Caco-2 (cell line): Measurements from ENCODE around the gene STEAP2. TPM values are rescaled to one million over a fixed set of nuclear protein-coding genes. Genes with fewer than 3 reads are reported as not detected.

Experiments
- BruUV-seq: library from RNA; stranded (reverse); fragments of 400-500 nt; replicated peaks from 2 replicates; lab custom pipeline; 2021; lab: Mats Ljungman, UMichigan
- CTCF ChIA-PET: fragments of 300-600 bp; sonication (Branson Sonifier 250); formaldehyde crosslinking; loops from one replicate; lab custom pipeline; 2022; ENCODE audit warnings: antibody characterized with exemption; lab: Charles Lee
- POLR2A ChIA-PET: fragments of 300-600 bp; sonication (Branson Sonifier 250); formaldehyde crosslinking; loops from one replicate; lab custom pipeline; 2022; ENCODE audit warnings: antibody characterized with exemption; lab: Charles Lee
- DNase-seq, 2 experiments: peaks; one replicate each; pipeline versions ENCODE4 v3.0.0 to v3.0.0-alpha.2; 2020 to 2022
- H3K27me3 ChIP-seq: replicated peaks from 2 replicates; pipeline ENCODE4 v1.6.0; 2011; ENCODE audit warnings: low read length; ENCODE audit not compliant: control insufficient read depth, insufficient read depth
- H3K36me3 ChIP-seq: 2 replicates; pipeline ENCODE4 v1.5.1; 2011; ENCODE audit warnings: low read length; ENCODE audit not compliant: control insufficient read depth, insufficient read depth
- H3K4me1 ChIP-seq: fragments of 250-450 bp; sonication (Bioruptor Pico); 2 replicates; pipeline ENCODE4 v1.5.1; 2020; ENCODE audit warnings: mild to moderate bottlenecking
- H3K4me3 ChIP-seq: 2 replicates; pipeline ENCODE4 v1.5.1; 2011; ENCODE audit warnings: low read depth, mild to moderate bottlenecking, control low read depth, low read length
- H3K9me3 ChIP-seq: fragments of 250-450 bp; sonication (Bioruptor Pico); 2 replicates; pipeline ENCODE4 v1.5.1; 2020; ENCODE audit warnings: mild to moderate bottlenecking, moderate library complexity
- H3K27ac Mint-ChIP-seq: one replicate; pipeline ENCODE4 v1.8.0; 2022; ENCODE audit warnings: mixed read lengths; ENCODE audit not compliant: unreplicated experiment
- H3K27me3 Mint-ChIP-seq: one replicate; pipeline ENCODE4 v1.8.0; 2022; ENCODE audit warnings: mixed read lengths; ENCODE audit not compliant: insufficient read depth, unreplicated experiment
- H3K36me3 Mint-ChIP-seq: one replicate; pipeline ENCODE4 v1.8.0; 2022; ENCODE audit warnings: mild to moderate bottlenecking, mixed read lengths; ENCODE audit not compliant: insufficient read depth, unreplicated experiment
- H3K4me1 Mint-ChIP-seq: one replicate; pipeline ENCODE4 v1.8.0; 2022; ENCODE audit warnings: low read depth, mixed read lengths; ENCODE audit not compliant: unreplicated experiment
- H3K4me3 Mint-ChIP-seq: one replicate; pipeline ENCODE4 v1.8.0; 2022; ENCODE audit warnings: mild to moderate bottlenecking, moderate library complexity, mixed read lengths; ENCODE audit not compliant: unreplicated experiment
- H3K9me3 Mint-ChIP-seq: one replicate; pipeline ENCODE4 v1.8.0; 2022; ENCODE audit warnings: mixed read lengths; ENCODE audit not compliant: unreplicated experiment
- CTCF ChIP-seq, 2 experiments: fragments of 200-600 bp in 1 of 2; IDR thresholded peaks; 1 replicate in 1 of 2; 2 replicates in 1 of 2; pipeline versions ENCODE4 v1.5.1 to v1.8.0; 2011 to 2022; ENCODE audit warnings: antibody characterized with exemption in 1 of 2, control low read depth in 1 of 2, inconsistent platforms in 1 of 2, low read depth in 1 of 2, low read length in 1 of 2, mild to moderate bottlenecking in 1 of 2, moderate library complexity in 1 of 2; ENCODE audit not compliant: insufficient read depth in 1 of 2, severe bottlenecking in 1 of 2, unreplicated experiment in 1 of 2
- intact Hi-C: fragments of 100-400 bp; cut with micrococcal nuclease; formaldehyde crosslinking; loops from one replicate; pipeline ENCODE4 v1.10.0; 2022; ENCODE audit not compliant: unreplicated experiment
- total RNA-seq: library from RNA; stranded (reverse); gene quantifications from 2 replicates; pipeline ENCODE4 v1.2.3, GENCODE V29; 2022

The STEAP2 gene
- total RNA-seq, 1 experiment from 2014 or later, result 13.5 TPM

DNA sequence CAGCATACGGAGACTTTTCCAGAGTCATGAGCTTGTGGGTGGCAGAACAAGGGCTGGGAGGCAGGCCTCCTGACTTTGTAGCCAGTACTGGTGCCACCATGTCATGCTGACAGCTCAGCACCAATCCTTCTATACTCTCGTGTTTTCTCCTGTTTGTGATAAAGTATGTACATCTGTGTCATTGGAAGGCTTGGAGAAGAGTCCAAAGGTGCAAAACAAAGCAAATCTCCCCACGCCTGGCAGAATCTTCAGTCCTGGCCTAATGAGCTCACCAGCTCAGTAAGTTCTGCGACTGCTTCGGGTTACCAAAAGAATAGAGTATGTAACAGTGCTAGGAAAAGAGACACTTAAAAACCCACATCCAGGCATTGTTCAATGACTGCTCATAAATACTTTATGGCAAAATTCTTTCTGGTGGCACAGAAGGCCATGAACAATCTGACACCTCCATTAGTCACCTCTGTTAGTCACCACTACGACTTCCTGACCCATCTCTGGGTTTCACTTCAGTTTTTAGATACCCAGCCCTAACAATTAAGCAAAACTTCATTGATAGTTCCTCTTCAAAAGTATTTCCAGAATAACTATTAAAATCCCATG, 32.8 kb upstream of the STEAP2 start:
- POLR2A ChIA-PET, result no interaction called here

DNA sequence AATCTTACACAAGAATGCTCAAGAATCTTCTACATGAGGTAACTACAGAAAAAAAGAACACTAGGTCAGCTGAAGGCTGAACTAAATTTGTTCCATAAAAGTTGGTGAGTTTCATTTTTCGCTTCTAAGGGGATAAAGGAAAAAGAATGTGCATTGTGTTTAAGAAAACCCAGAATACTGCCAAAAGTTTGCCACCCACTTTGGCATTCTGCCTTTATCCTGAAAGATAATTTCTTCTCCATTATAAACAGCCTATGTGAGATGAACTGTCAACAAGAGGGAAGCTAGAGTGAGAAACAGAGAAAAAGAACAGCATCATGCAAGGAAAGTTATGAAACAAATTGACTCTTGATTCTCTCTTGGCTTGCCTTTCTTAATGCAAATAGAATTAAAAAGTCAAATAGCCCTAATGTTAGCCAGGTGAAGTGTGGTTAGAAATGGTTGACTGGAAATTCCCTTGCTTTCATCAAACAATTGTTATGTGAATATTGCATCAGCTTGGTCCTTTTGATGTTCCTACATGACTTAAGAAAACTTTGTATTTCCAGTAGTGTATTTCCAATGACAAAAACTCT, 31.4 kb upstream of the STEAP2 start:
- Histone ChIP-seq H3K36me3 (no peaks in the 10 kb centered on the region), H3K9me3 (peaks cover 13% of the 10 kb centered on the region), H3K4me1 (no peaks in the 10 kb centered on the region), H3K4me3 (no peak overlapping the region), H3K27me3 (no peaks in the 10 kb centered on the region)
- peaks cover 7% of the 10 kb centered on the region for H3K4me1 Mint-ChIP-seq
- no peak overlapping the region for H3K4me3 Mint-ChIP-seq
- no peak for DNase-seq
- no peak overlapping the region for H3K27ac Mint-ChIP-seq
- peaks cover 8% of the 10 kb centered on the region for H3K9me3 Mint-ChIP-seq
- no peaks in the 10 kb centered on the region for H3K36me3 Mint-ChIP-seq
- ChIA-PET POLR2A (no interaction called here), CTCF (no interaction called here)
- intact Hi-C loops, result no loop called here
- H3K27me3 Mint-ChIP-seq, result no peaks in the 10 kb centered on the region
- TF ChIP-seq CTCF (IDR thresholded peaks at IDR 0.05; ENCODE audit: insufficient read depth in 1 of 2, low read depth in 1 of 2, low read length in 1 of 2, severe bottlenecking in 1 of 2, unreplicated experiment in 1 of 2), result no peak
- no TSS peak for BruUV-seq

More for the DNA sequence above, 32.8 kb upstream of the STEAP2 start:
- H3K9me3 ChIP-seq, result peaks cover 13% of the 10 kb centered on the region
- intact Hi-C loops, result no loop called here
- DNase-seq, result no peak
- no peaks in the 10 kb centered on the region for H3K27me3 ChIP-seq
- no peaks in the 10 kb centered on the region for H3K36me3 ChIP-seq
- no peaks in the 10 kb centered on the region for H3K27me3 Mint-ChIP-seq
- TF ChIP-seq CTCF (IDR thresholded peaks at IDR 0.05; ENCODE audit: insufficient read depth in 1 of 2, low read depth in 1 of 2, low read length in 1 of 2, severe bottlenecking in 1 of 2, unreplicated experiment in 1 of 2), result no peak
- no peak overlapping the region for H3K4me3 ChIP-seq
- no peak overlapping the region for H3K27ac Mint-ChIP-seq
- no peaks in the 10 kb centered on the region for H3K4me1 ChIP-seq
- peaks cover 7% of the 10 kb centered on the region for H3K4me1 Mint-ChIP-seq
- no peaks in the 10 kb centered on the region for H3K36me3 Mint-ChIP-seq
- no peak overlapping the region for H3K4me3 Mint-ChIP-seq
- BruUV-seq, result no TSS peak
- peaks cover 8% of the 10 kb centered on the region for H3K9me3 Mint-ChIP-seq
- CTCF ChIA-PET, result interaction anchor here (0.7 kb wide), 1 partner anchor 33 kb away, joined by 5 read pairs; the partner anchor contains the start of gene STEAP2

DNA sequence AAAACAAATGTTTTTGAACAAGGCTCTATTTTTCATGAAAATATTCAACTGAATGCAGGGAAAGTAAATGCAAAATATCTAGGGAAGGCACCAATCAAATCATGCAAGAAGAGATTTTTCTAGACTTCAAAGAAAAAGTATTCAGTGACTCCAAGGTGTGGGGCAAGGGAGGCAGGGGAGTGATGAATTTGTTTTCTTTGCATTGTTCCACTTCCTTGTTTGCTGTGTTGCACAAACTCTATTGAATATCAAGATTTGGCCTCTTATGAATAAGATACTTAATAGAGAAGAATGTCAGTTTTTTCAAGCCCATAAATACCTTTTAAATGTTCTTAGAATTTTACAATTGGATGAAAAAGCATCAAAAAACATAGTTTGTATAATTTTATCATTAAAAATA, 30.9 kb upstream of the STEAP2 start:
- no peak overlapping the region for H3K4me3 Mint-ChIP-seq
- ChIA-PET CTCF (no interaction called here), POLR2A (no interaction called here)
- no peaks in the 10 kb centered on the region for H3K36me3 ChIP-seq
- no TSS peak for BruUV-seq
- no peak for DNase-seq
- no peaks in the 10 kb centered on the region for H3K27me3 ChIP-seq
- H3K36me3 Mint-ChIP-seq, result no peaks in the 10 kb centered on the region
- intact Hi-C loops, result no loop called here
- H3K4me1 ChIP-seq, result no peaks in the 10 kb centered on the region
- H3K4me1 Mint-ChIP-seq, result peaks cover 7% of the 10 kb centered on the region
- no peak overlapping the region for H3K4me3 ChIP-seq
- peaks cover 8% of the 10 kb centered on the region for H3K9me3 ChIP-seq
- TF ChIP-seq CTCF (IDR thresholded peaks at IDR 0.05; ENCODE audit: insufficient read depth in 1 of 2, low read depth in 1 of 2, low read length in 1 of 2, severe bottlenecking in 1 of 2, unreplicated experiment in 1 of 2), result no peak
- H3K9me3 Mint-ChIP-seq, result peaks cover 8% of the 10 kb centered on the region
- no peaks in the 10 kb centered on the region for H3K27me3 Mint-ChIP-seq
- H3K27ac Mint-ChIP-seq, result no peak overlapping the region
